ENCODE results near the gene MYL5.
"Not testable (repeated sequence)": the region's sequence is repeated elsewhere in the genome, so short reads cannot be mapped to it uniquely, and the experiment has no call there.

MYL5 gene

DNA sequence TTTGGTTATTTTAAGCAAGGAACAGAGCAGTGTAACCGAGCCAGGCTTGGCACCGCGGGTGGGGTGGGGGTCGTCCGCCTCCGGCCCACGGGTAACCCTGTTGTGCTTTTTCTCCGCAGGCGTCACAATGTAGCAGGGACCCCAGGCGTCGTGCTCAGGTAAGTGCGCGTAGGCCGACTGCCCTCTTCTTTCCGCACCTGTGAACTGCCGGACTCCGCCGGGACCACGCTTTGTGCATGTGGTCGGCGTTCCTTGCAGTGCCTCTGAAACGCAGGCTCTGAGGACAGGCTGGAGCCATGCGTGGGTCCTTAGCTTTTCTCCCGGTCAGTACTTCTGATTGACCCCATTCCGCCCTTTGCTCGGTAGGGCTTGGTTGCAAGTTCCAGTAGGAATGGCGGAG lies 56.2 kb downstream of the MYL5 start:
- DNase-seq: no peak

DNA sequence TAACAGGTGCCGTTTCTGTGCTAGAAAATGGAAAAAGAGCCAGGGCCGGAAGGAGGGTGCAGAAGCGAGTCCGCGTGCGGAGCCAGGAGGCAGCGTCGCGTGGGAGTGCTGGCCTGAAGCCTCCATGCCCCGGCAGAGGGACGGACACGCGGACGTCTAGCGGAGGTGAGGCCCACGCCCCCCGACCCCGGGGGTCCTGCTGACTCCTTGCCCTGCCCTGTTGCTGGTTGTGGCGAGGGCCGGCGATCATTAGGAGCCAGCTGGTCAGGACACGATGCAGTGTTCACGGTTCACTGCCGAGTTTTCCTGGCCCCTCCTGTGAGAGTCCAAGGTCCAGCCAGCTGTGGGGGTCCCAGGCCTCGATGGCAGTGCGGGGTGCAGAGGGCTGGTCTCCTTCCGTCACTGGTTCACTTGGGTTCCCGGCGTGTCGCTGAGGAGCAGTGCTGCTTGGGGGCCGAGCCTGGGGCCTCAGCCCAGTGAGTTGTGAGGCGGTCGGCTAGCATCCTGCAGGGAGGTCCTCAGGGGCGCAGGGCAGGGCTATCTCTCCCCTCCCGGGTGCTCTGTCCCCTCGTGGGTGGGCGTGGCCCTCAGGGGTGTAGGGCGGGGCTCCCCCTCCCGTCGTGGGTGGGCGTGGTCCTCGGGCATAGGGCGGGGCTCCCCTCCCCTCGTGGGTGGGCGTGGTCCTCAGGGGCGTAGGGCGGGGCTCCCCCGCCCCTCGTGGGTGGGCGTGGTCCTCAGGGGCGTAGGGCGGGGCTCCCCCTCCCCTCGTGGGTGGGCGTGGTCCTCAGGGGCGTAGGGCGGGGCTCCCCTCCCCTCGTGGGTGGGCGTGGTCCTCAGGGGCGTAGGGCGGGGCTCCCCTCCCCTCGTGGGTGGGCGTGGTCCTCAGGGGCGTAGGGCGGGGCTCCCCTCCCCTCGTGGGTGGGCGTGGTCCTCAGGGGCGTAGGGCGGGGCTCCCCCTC lies 56.9 kb downstream of the MYL5 start:
- DNase-seq: not testable (repeated sequence)

Data from NCI-H1105 treated with DMSO at 0.1 percent for 48 hours (cell line).